ENCODE results near the gene METTL26. TPM values are rescaled to one million over a fixed set of nuclear protein-coding genes. Genes with fewer than 3 reads are reported as not detected.

Gene METTL26
- total RNA-seq, 1 donor from 2014 or later, result 48.7 TPM

GRCh38 chr16:637081-638018 is 1.2 kb upstream of the METTL26 start:
- ATAC-seq (ENCODE audit: low read depth) (peak; percentile 70), DNase-seq (no peak)
- Mint-ChIP-seq H3K36me3 (ENCODE audit: low read depth) (peaks cover 6% of the 10 kb centered on the region), H3K4me1 (peaks cover 30% of the 10 kb centered on the region), H3K27ac (peak overlapping the region; percentile 97), H3K27me3 (no peaks in the 10 kb centered on the region), H3K4me3 (peak overlapping the region; percentile 95), H3K9me3 (no peaks in the 10 kb centered on the region)
- TF ChIP-seq CTCF (IDR thresholded peaks at IDR 0.05), result no peak
- intact Hi-C loops (cut with micrococcal nuclease), result loop anchor here (2.0 kb wide), 1 partner anchor 23 kb away; no protein-coding TSS in a partner anchor
- CTCF ChIA-PET, result no interaction called here
- POLR2A ChIA-PET, result interaction anchor here (0.5 to 2.0 kb wide), 10 partner anchors 11 to 255 kb away, joined by 3 to 14 read pairs (median 8); partner anchors contain the start of genes PGAP6, RHOT2, STUB1 and WDR90

GRCh38 chr16:635573-636205 is 416 bp downstream of the METTL26 start:
- ChIA-PET POLR2A (interaction anchor here (0.7 to 2.0 kb wide), 13 partner anchors 12 to 1520 kb away, joined by 3 to 14 read pairs (median 4); partner anchors contain the start of genes CAPN15, NHLRC4, PGAP6 and PIGQ), CTCF (interaction anchor here (1.2 kb wide), 1 partner anchor 56 kb away, joined by 3 read pairs; no protein-coding TSS in a partner anchor)
- Mint-ChIP-seq H3K27me3 (no peaks in the 10 kb centered on the region), H3K36me3 (ENCODE audit: low read depth) (peaks cover 6% of the 10 kb centered on the region), H3K4me1 (peaks cover 30% of the 10 kb centered on the region), H3K27ac (no peak overlapping the region), H3K4me3 (peak overlapping the region; percentile 95), H3K9me3 (no peaks in the 10 kb centered on the region)
- no peak for DNase-seq
- ATAC-seq (ENCODE audit: low read depth), result no peak
- no peak for TF ChIP-seq CTCF (IDR thresholded peaks at IDR 0.05)
- intact Hi-C loops (cut with micrococcal nuclease), result loop anchor here (1.0 to 2.0 kb wide), 9 partner anchors 14 to 234 kb away; partner anchors contain the start of genes CAPN15, DECR2, JMJD8 and PIGQ

DNA sequence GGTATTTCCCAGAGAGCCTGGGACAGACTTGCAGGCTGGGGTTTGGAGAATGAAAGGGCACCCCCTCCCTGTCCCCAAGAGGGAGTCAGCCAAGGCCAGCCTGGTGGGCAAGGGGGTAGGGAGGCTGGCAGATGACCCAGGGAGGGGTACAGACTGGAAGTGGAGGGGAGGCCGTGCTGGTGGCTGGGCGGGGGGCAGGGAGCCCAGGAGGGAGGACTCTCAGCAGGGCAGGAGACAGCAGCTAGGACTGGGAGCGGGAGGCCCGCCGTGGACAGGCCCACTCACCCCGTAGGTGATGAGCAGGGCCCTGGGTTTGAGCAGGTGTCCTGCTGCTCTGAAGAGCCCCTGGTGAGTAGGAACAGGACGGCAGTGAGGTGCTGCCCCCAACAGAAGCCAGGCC is 1.1 kb downstream of the METTL26 start:
- Mint-ChIP-seq H3K36me3 (ENCODE audit: low read depth) (peaks cover 6% of the 10 kb centered on the region), H3K27me3 (no peaks in the 10 kb centered on the region), H3K4me1 (peaks cover 27% of the 10 kb centered on the region), H3K9me3 (no peaks in the 10 kb centered on the region), H3K4me3 (peak overlapping the region; percentile 70), H3K27ac (no peak overlapping the region)
- intact Hi-C loops (cut with micrococcal nuclease), result no loop called here
- ATAC-seq (ENCODE audit: low read depth), result no peak
- no peak for TF ChIP-seq CTCF (IDR thresholded peaks at IDR 0.05)
- no peak for DNase-seq
- CTCF ChIA-PET, result no interaction called here
- POLR2A ChIA-PET, result no interaction called here

- Mint-ChIP-seq H3K4me3 (peak overlapping the region; percentile 56), H3K27ac (no peak overlapping the region), H3K4me1 (peaks cover 21% of the 10 kb centered on the region), H3K9me3 (no peaks in the 10 kb centered on the region), H3K36me3 (ENCODE audit: low read depth) (peaks cover 6% of the 10 kb centered on the region), H3K27me3 (no peaks in the 10 kb centered on the region)
- TF ChIP-seq CTCF (IDR thresholded peaks at IDR 0.05), result no peak
- DNase-seq (no peak), ATAC-seq (ENCODE audit: low read depth) (no peak)
- POLR2A ChIA-PET, result no interaction called here
- intact Hi-C loops (cut with micrococcal nuclease), result no loop called here
- CTCF ChIA-PET, result no interaction called here
Observed at GRCh38 chr16:634051-634670, 1.9 kb downstream of the METTL26 start.
